Thoracic aorta (tissue), 2 donors: ENCODE results near the gene KIF16B. TPM values are rescaled to one million over a fixed set of nuclear protein-coding genes. Genes with fewer than 3 reads are reported as not detected.

ENCODE experiments used
- ATAC-seq: fragments of 150-250 bp; one replicate; pipeline ENCODE4 v1.8.0; 2017; ENCODE audit warnings: low read depth; ENCODE audit not compliant: insufficient number of reproducible peaks, low FRiP score
- DNase-seq: peaks from one replicate; pipeline ENCODE4 v3.0.0-alpha.2; 2020; ENCODE audit warnings: low spot score
- H3K27ac ChIP-seq, 2 donors: fragments of 200-600 bp; sonication (generic); 1 replicate in 1 of 2; 2 replicates in 1 of 2; pipeline ENCODE4 v1.5.1; 2016; ENCODE audit warnings: mild to moderate bottlenecking in 2 of 2, moderate library complexity in 2 of 2
- H3K27me3 ChIP-seq: fragments of 200-600 bp; sonication (generic); replicated peaks from 2 replicates; pipeline ENCODE4 v1.6.0; 2016; ENCODE audit warnings: mild to moderate bottlenecking; ENCODE audit not compliant: insufficient read depth
- H3K36me3 ChIP-seq: fragments of 200-600 bp; sonication (generic); one replicate; pipeline ENCODE4 v1.5.1; 2016
- H3K4me1 ChIP-seq, 2 donors: fragments of 200-600 bp; sonication (generic); 1 replicate in 1 of 2; 2 replicates in 1 of 2; pipeline versions ENCODE4 v1.5.1 to v1.6.0; 2016; ENCODE audit warnings: low read depth in 2 of 2, mild to moderate bottlenecking in 1 of 2; ENCODE audit not compliant: control insufficient read depth in 1 of 2
- H3K4me3 ChIP-seq: fragments of 200-600 bp; sonication (generic); 2 replicates; pipeline ENCODE4 v1.5.1; 2016; ENCODE audit warnings: mild to moderate bottlenecking
- H3K9me3 ChIP-seq: fragments of 200-600 bp; sonication (generic); 2 replicates; pipeline ENCODE4 v1.5.1; 2016
- total RNA-seq, 2 donors: library from RNA; depleted of rRNA; stranded (reverse); fragments of >200 nt; gene quantifications; one replicate each; pipeline versions ENCODE4 v1.1.0 to v1.2.3, GENCODE V29; 2016
- TF ChIP-seq, protein P1 (sequence below): fragments of 200-600 bp; sonication (generic); IDR thresholded peaks from one replicate; pipeline ENCODE4 v1.5.1; 2019; ENCODE audit warnings: antibody characterized with exemption

KIF16B gene
- total RNA-seq, 2 donors from 2014 or later: 16.5 to 21.3 TPM

GRCh38 chr20:16500197-16500596 is 73.1 kb downstream of the KIF16B start:
- TF ChIP-seq, protein P1, sequence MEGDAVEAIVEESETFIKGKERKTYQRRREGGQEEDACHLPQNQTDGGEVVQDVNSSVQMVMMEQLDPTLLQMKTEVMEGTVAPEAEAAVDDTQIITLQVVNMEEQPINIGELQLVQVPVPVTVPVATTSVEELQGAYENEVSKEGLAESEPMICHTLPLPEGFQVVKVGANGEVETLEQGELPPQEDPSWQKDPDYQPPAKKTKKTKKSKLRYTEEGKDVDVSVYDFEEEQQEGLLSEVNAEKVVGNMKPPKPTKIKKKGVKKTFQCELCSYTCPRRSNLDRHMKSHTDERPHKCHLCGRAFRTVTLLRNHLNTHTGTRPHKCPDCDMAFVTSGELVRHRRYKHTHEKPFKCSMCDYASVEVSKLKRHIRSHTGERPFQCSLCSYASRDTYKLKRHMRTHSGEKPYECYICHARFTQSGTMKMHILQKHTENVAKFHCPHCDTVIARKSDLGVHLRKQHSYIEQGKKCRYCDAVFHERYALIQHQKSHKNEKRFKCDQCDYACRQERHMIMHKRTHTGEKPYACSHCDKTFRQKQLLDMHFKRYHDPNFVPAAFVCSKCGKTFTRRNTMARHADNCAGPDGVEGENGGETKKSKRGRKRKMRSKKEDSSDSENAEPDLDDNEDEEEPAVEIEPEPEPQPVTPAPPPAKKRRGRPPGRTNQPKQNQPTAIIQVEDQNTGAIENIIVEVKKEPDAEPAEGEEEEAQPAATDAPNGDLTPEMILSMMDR: no peak
- H3K4me3 ChIP-seq: no peak overlapping the region
- no peaks in the 10 kb centered on the region for H3K27me3 ChIP-seq
- ATAC-seq (no peak), DNase-seq (no peak)
- peaks cover 0 to 6% of the 10 kb centered on the region in 2 donors for H3K4me1 ChIP-seq
- H3K9me3 ChIP-seq: no peaks in the 10 kb centered on the region
- H3K27ac ChIP-seq: no peak overlapping the region
- peaks cover 11% of the 10 kb centered on the region for H3K36me3 ChIP-seq

DNA sequence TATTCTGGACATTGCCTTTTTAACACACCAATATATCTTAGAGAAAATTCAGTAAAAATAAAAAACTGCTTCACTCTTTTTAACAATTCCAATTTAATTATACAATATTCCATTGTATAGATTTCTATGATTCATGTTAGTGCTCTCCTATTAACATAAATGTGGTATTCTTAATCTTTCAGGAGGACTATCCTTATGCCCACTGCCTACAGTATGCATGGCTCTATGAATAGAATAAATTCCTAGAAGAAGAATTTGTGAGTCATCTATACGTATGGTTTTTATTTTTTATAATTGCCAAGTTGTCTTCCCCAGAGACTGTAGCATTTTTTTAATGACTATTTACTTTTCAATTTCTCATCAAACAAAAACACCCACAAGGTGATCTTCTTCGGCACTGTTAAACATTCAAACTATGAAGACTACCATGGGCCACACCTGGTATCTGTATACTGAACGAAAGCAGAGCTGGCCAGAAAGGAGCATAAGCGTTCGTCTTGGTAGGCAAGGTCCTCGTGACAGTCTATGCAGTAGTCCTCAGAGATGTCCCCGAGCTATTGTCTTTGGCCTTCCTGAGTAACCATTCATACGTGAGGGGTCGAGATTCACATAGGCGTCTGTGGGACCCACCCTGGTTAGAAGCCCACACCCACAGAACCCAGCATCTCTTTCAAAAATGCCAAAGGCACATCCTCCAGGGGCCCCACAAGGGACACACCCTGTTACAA is 74.6 kb downstream of the KIF16B start:
- Histone ChIP-seq H3K4me1 (peaks cover 0 to 6% of the 10 kb centered on the region in 2 donors), H3K36me3 (peaks cover 8% of the 10 kb centered on the region), H3K27me3 (no peaks in the 10 kb centered on the region), H3K4me3 (no peak overlapping the region), H3K27ac (no peak overlapping the region), H3K9me3 (no peaks in the 10 kb centered on the region)
- ATAC-seq (no peak), DNase-seq (no peak)
- TF ChIP-seq, protein P1: no peak

- no peak overlapping the region for H3K4me3 ChIP-seq
- peaks cover 0 to 6% of the 10 kb centered on the region in 2 donors for H3K4me1 ChIP-seq
- no peak overlapping the region for H3K27ac ChIP-seq
- H3K36me3 ChIP-seq: peaks cover 14% of the 10 kb centered on the region
- no peaks in the 10 kb centered on the region for H3K27me3 ChIP-seq
- no peak for DNase-seq
- no peaks in the 10 kb centered on the region for H3K9me3 ChIP-seq
- ATAC-seq: no peak
- TF ChIP-seq, protein P1: no peak
These were observed 75.4 kb downstream of the KIF16B start for GRCh38 chr20:16497896-16498295.

DNA sequence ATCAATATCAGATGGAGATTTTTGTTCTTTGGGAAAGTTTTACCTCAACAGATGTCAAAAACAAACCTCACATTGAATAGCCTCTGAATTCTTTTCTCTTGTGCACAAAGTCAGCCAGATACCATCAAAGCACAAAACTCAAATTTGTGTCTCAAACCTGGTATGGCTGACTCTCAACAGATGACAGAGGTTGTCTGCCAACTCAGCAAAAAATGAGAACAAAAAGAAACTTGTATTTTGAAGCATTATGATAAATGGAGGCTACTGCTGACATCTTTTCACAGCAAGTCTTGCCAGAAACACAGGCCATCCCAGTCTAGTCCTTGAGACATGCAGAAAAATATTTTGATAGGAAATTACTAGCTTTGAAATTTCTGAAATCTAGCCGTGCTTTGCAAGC is 79.8 kb downstream of the KIF16B start:
- H3K9me3 ChIP-seq: no peaks in the 10 kb centered on the region
- H3K36me3 ChIP-seq: peaks cover 23% of the 10 kb centered on the region
- no peak overlapping the region for H3K4me3 ChIP-seq
- H3K4me1 ChIP-seq: no peaks in the 10 kb centered on the region
- DNase-seq (no peak), ATAC-seq (no peak)
- H3K27ac ChIP-seq: no peak overlapping the region
- H3K27me3 ChIP-seq: no peaks in the 10 kb centered on the region
- TF ChIP-seq, protein P1: no peak

- TF ChIP-seq, protein P1: no peak
- DNase-seq: no peak
- Histone ChIP-seq H3K27me3 (no peaks in the 10 kb centered on the region), H3K4me1 (no peaks in the 10 kb centered on the region), H3K9me3 (no peaks in the 10 kb centered on the region), H3K27ac (no peak overlapping the region), H3K4me3 (no peak overlapping the region), H3K36me3 (peaks cover 23% of the 10 kb centered on the region)
- ATAC-seq: no peak
These were observed 81.8 kb downstream of the KIF16B start for GRCh38 chr20:16491294-16491905.
